HG02943 (cell line): ENCODE data around the gene FILIP1.

Source experiments
- ATAC-seq: cut with Tn5 transposase; IDR thresholded peaks from one replicate; pipeline ENCODE4 v1.9.1; 2021; ENCODE audit warnings: mild to moderate bottlenecking, low read depth, moderate library complexity; ENCODE audit not compliant: unreplicated experiment

The FILIP1 gene

GRCh38 chr6:75493400-75494064 lies at the start of gene FILIP1:
TSS of gene FILIP1 (minus strand) at chr6:75493800. CDS start at chr6:75414972, 78,828 bp downstream.
- ATAC-seq = no peak

GRCh38 chr6:75543311-75543710 lies 49.7 kb upstream of the FILIP1 start:
- no peak for ATAC-seq

GRCh38 chr6:75539136-75539535 lies 45.5 kb upstream of the FILIP1 start:
- ATAC-seq = no peak

GRCh38 chr6:75532521-75532920 lies 38.9 kb upstream of the FILIP1 start:
- ATAC-seq = no peak

- no peak for ATAC-seq
Observed at GRCh38 chr6:75531174-75531573, 37.6 kb upstream of the FILIP1 start.

- no peak for ATAC-seq
Observed at GRCh38 chr6:75530696-75531095, 37.1 kb upstream of the FILIP1 start.

- ATAC-seq = no peak
Observed at GRCh38 chr6:75528423-75528822, 34.8 kb upstream of the FILIP1 start.

- ATAC-seq = peak; percentile 67
Observed at GRCh38 chr6:75526502-75527127, 33.0 kb upstream of the FILIP1 start.

- no peak for ATAC-seq
Observed at GRCh38 chr6:75525682-75526081, 32.1 kb upstream of the FILIP1 start.

GRCh38 chr6:75524322-75524972 lies 30.8 kb upstream of the FILIP1 start:
- no peak for ATAC-seq

- ATAC-seq = no peak
Observed at GRCh38 chr6:75516757-75517156, 23.2 kb upstream of the FILIP1 start.

- no peak for ATAC-seq
Observed at GRCh38 chr6:75512591-75512990, 19.0 kb upstream of the FILIP1 start.

GRCh38 chr6:75505424-75505823 lies 11.8 kb upstream of the FILIP1 start:
- ATAC-seq = no peak

GRCh38 chr6:75504465-75505222 lies 11.0 kb upstream of the FILIP1 start:
- ATAC-seq = no peak

GRCh38 chr6:75503291-75503690 lies 9.7 kb upstream of the FILIP1 start:
- no peak for ATAC-seq

GRCh38 chr6:75502884-75503283 lies 9.3 kb upstream of the FILIP1 start:
- ATAC-seq = no peak

- no peak for ATAC-seq
Observed at GRCh38 chr6:75501756-75502155, 8.2 kb upstream of the FILIP1 start.

- ATAC-seq = no peak
Observed at GRCh38 chr6:75499640-75500039, 6.0 kb upstream of the FILIP1 start.

GRCh38 chr6:75498862-75499261 lies 5.3 kb upstream of the FILIP1 start:
- no peak for ATAC-seq

GRCh38 chr6:75497994-75498393 lies 4.4 kb upstream of the FILIP1 start:
- no peak for ATAC-seq

GRCh38 chr6:75495011-75495410 lies 1.4 kb upstream of the FILIP1 start:
- no peak for ATAC-seq
